SK-N-SH treated with all-trans-retinoic acid at 6 μM for 48 hours (cell line): ENCODE data around the gene RRAS2.

ENCODE experiments used
- ATAC-seq: fragments of 200-7000 bp; cut with Tn5 transposase; 3 replicates; pipeline ENCODE4 v1.9.1; 2020; ENCODE audit warnings: mild to moderate bottlenecking, moderate library complexity
- ARNTL ChIP-seq: fragments of 450-650 bp; formaldehyde crosslinking; IDR thresholded peaks from 2 replicates; pipeline ENCODE4 v1.5.0; 2020; ENCODE audit warnings: low read depth, mild to moderate bottlenecking, moderate library complexity, borderline replicate concordance
- BACH2 ChIP-seq: fragments of 250-450 bp; sonication (Bioruptor Pico); IDR thresholded peaks from 2 replicates; pipeline ENCODE4 v1.9.0; 2021; ENCODE audit warnings: mild to moderate bottlenecking, borderline replicate concordance
- CREB5 ChIP-seq: fragments of 250-450 bp; sonication (Bioruptor Pico); IDR thresholded peaks from 2 replicates; pipeline ENCODE4 v1.5.1; 2020; ENCODE audit warnings: low read depth, mild to moderate bottlenecking, moderate library complexity
- CSDC2 ChIP-seq: fragments of 250-450 bp; sonication (Bioruptor Pico); IDR thresholded peaks from 2 replicates; pipeline ENCODE4 v1.5.0; 2020; ENCODE audit warnings: mild to moderate bottlenecking, moderate library complexity
- CSRNP3 ChIP-seq: fragments of 250-450 bp; sonication (Bioruptor Pico); IDR thresholded peaks from 2 replicates; pipeline ENCODE4 v1.5.1; 2021; ENCODE audit warnings: mild to moderate bottlenecking, moderate library complexity
- ESRRG ChIP-seq: fragments of 250-450 bp; sonication (Bioruptor Pico); IDR thresholded peaks from 2 replicates; pipeline ENCODE4 v1.6.1; 2021; ENCODE audit warnings: mild to moderate bottlenecking
- GLIS3 ChIP-seq: fragments of 250-450 bp; sonication (Bioruptor Pico); IDR thresholded peaks from 2 replicates; pipeline ENCODE4 v1.5.0; 2020; ENCODE audit warnings: mild to moderate bottlenecking, moderate library complexity
- ISL1 ChIP-seq: fragments of 250-450 bp; sonication (Bioruptor Pico); IDR thresholded peaks from 2 replicates; pipeline ENCODE4 v2.1.2; 2022; ENCODE audit warnings: mild to moderate bottlenecking, moderate library complexity
- OSR1 ChIP-seq: fragments of 250-450 bp; sonication (Bioruptor Pico); IDR thresholded peaks from 2 replicates; pipeline ENCODE4 v1.8.0; 2022; ENCODE audit warnings: moderate library complexity, mild to moderate bottlenecking, inconsistent platforms
- PATZ1 ChIP-seq: fragments of 250-450 bp; sonication (Bioruptor Pico); IDR thresholded peaks from 2 replicates; pipeline ENCODE4 v1.8.0; 2020; ENCODE audit warnings: mild to moderate bottlenecking, moderate library complexity, borderline replicate concordance
- POU6F1 ChIP-seq: fragments of 250-450 bp; sonication (Bioruptor Pico); IDR thresholded peaks from 2 replicates; pipeline ENCODE4 v1.8.0; 2021; ENCODE audit warnings: low read depth, mild to moderate bottlenecking, moderate library complexity, borderline replicate concordance
- PPARA ChIP-seq: fragments of 250-450 bp; sonication (Bioruptor Pico); IDR thresholded peaks from 2 replicates; pipeline ENCODE4 v1.5.0; 2020; ENCODE audit warnings: mild to moderate bottlenecking, borderline replicate concordance
- RARB ChIP-seq: fragments of 250-450 bp; sonication (Bioruptor Pico); IDR thresholded peaks from 2 replicates; pipeline ENCODE4 v1.8.0; 2021; ENCODE audit warnings: mild to moderate bottlenecking, moderate library complexity
- SNAI2 ChIP-seq: fragments of 250-450 bp; sonication (Bioruptor Pico); IDR thresholded peaks from 2 replicates; pipeline ENCODE4 v1.5.0; 2020; ENCODE audit warnings: mild to moderate bottlenecking, moderate library complexity
- TOX ChIP-seq: fragments of 250-450 bp; sonication (Bioruptor Pico); IDR thresholded peaks from 2 replicates; pipeline ENCODE4 v1.8.0; 2021; ENCODE audit warnings: mild to moderate bottlenecking, moderate library complexity, borderline replicate concordance
- TSHZ2 ChIP-seq: fragments of 250-450 bp; sonication (Bioruptor Pico); IDR thresholded peaks from 2 replicates; pipeline ENCODE4 v1.5.0; 2020; ENCODE audit warnings: mild to moderate bottlenecking, moderate library complexity
- ZC3H10 ChIP-seq: fragments of 250-450 bp; sonication (Bioruptor Pico); IDR thresholded peaks from 2 replicates; pipeline ENCODE4 v1.5.1; 2021; ENCODE audit warnings: mild to moderate bottlenecking, moderate library complexity
- ZFP3 ChIP-seq: fragments of 250-450 bp; sonication (Bioruptor Pico); IDR thresholded peaks from 2 replicates; pipeline ENCODE4 v1.5.0; 2020; ENCODE audit warnings: mild to moderate bottlenecking, moderate library complexity
- ZFP30 ChIP-seq: fragments of 450-650 bp; formaldehyde crosslinking; IDR thresholded peaks from 2 replicates; pipeline ENCODE4 v1.5.0; 2022; ENCODE audit warnings: mild to moderate bottlenecking, moderate library complexity
- ZNF565 ChIP-seq: fragments of 450-650 bp; formaldehyde crosslinking; conservative IDR thresholded peaks from 2 replicates; pipeline ENCODE4 v1.5.0; 2020; ENCODE audit warnings: low read depth, mild to moderate bottlenecking, moderate library complexity
- ZNF70 ChIP-seq: fragments of 450-650 bp; formaldehyde crosslinking; IDR thresholded peaks from 2 replicates; pipeline ENCODE4 v1.5.0; 2020; ENCODE audit warnings: mild to moderate bottlenecking, moderate library complexity
- ZNF8 ChIP-seq: fragments of 450-650 bp; formaldehyde crosslinking; IDR thresholded peaks from 2 replicates; pipeline ENCODE4 v1.5.0; 2020; ENCODE audit warnings: mild to moderate bottlenecking, moderate library complexity

Gene RRAS2

GRCh38 chr11:14242187-14242586, 116.8 kb downstream of the RRAS2 start:
- TF ChIP-seq CREB5 (no peak), OSR1 (no peak), TOX (CRISPR knock-in tag) (no peak), POU6F1 (CRISPR knock-in tag) (no peak), ZFP30 (no peak), RARB (no peak), ESRRG (CRISPR knock-in tag) (no peak), ZNF70 (no peak), PATZ1 (CRISPR knock-in tag) (no peak)
- no peak for ATAC-seq

GRCh38 chr11:14240951-14241350, 118.0 kb downstream of the RRAS2 start:
- no peak for ATAC-seq
- no peak for TF ChIP-seq ISL1 (CRISPR knock-in tag)
- TF ChIP-seq PATZ1 (CRISPR knock-in tag): no peak
- TF ChIP-seq RARB: no peak
- no peak for TF ChIP-seq SNAI2 (CRISPR knock-in tag)
- TF ChIP-seq BACH2 (CRISPR knock-in tag): no peak
- TF ChIP-seq TOX (CRISPR knock-in tag): no peak
- TF ChIP-seq CREB5: no peak
- no peak for TF ChIP-seq ZNF70
- TF ChIP-seq CSDC2: no peak
- no peak for TF ChIP-seq ZC3H10 (CRISPR knock-in tag)
- TF ChIP-seq ZFP30: no peak
- no peak for TF ChIP-seq ARNTL (CRISPR knock-in tag)
- TF ChIP-seq OSR1: no peak
- TF ChIP-seq GLIS3 (CRISPR knock-in tag): no peak
- no peak for TF ChIP-seq TSHZ2 (CRISPR knock-in tag)
- no peak for TF ChIP-seq ZNF8
- TF ChIP-seq PPARA (CRISPR knock-in tag): no peak

GRCh38 chr11:14240221-14240620, 118.8 kb downstream of the RRAS2 start:
- no peak for ATAC-seq
- no peak for TF ChIP-seq ZNF565
- TF ChIP-seq ZNF70: no peak
- TF ChIP-seq CSRNP3 (CRISPR knock-in tag): no peak
- no peak for TF ChIP-seq ARNTL (CRISPR knock-in tag)
- TF ChIP-seq ZFP3 (CRISPR knock-in tag): no peak
- TF ChIP-seq POU6F1 (CRISPR knock-in tag): no peak
- no peak for TF ChIP-seq BACH2 (CRISPR knock-in tag)
- TF ChIP-seq RARB: no peak
- no peak for TF ChIP-seq ZFP30
- no peak for TF ChIP-seq PATZ1 (CRISPR knock-in tag)
- TF ChIP-seq OSR1: no peak
- no peak for TF ChIP-seq ZC3H10 (CRISPR knock-in tag)
- no peak for TF ChIP-seq ZNF8
